GM19099 (cell line): ENCODE measurements around the gene RHOG.

Experiments used
- POLR2A ChIP-seq: IDR thresholded peaks from 3 replicates; pipeline ENCODE4 v1.6.1; 2011; ENCODE audit warnings: low read depth; ENCODE audit not compliant: insufficient read length; ENCODE audit errors: extremely low read depth

RHOG gene

GRCh38 chr11:3782963-3783362 lies 57.8 kb downstream of the RHOG start:
- no peak for TF ChIP-seq POLR2A

- TF ChIP-seq POLR2A = no peak
Observed at GRCh38 chr11:3781423-3781822, 59.3 kb downstream of the RHOG start.
